GM12801 (cell line): ENCODE data around the gene VPS37C.

ENCODE experiments used
- CTCF ChIP-seq: IDR thresholded peaks from one replicate; pipeline ENCODE4 v1.5.1; 2011; ENCODE audit warnings: control low read depth; ENCODE audit not compliant: insufficient read length; ENCODE audit errors: extremely low read depth

Gene VPS37C

GRCh38 chr11:61107888-61108287 lies 53.3 kb downstream of the VPS37C start:
- no peak for TF ChIP-seq CTCF

- no peak for TF ChIP-seq CTCF
Measured at GRCh38 chr11:61106894-61107470, 54.2 kb downstream of the VPS37C start.

- no peak for TF ChIP-seq CTCF
Measured at GRCh38 chr11:61106296-61106695, 54.9 kb downstream of the VPS37C start.

GRCh38 chr11:61104963-61105362 lies 56.3 kb downstream of the VPS37C start:
- TF ChIP-seq CTCF = no peak

GRCh38 chr11:61103851-61104423 lies 57.3 kb downstream of the VPS37C start:
- no peak for TF ChIP-seq CTCF

GRCh38 chr11:61102667-61103571 lies 58.3 kb downstream of the VPS37C start:
- TF ChIP-seq CTCF = no peak

- no peak for TF ChIP-seq CTCF
Measured at GRCh38 chr11:61098778-61099177, 62.4 kb downstream of the VPS37C start.
